ENCODE measurements around the gene TNFAIP1. TPM values are rescaled to one million over a fixed set of nuclear protein-coding genes. Genes with fewer than 3 reads are reported as not detected.

The TNFAIP1 gene
- total and polyA plus RNA-seq, 9 donors = 21.7 to 37.3 (median 33.1) TPM

DNA sequence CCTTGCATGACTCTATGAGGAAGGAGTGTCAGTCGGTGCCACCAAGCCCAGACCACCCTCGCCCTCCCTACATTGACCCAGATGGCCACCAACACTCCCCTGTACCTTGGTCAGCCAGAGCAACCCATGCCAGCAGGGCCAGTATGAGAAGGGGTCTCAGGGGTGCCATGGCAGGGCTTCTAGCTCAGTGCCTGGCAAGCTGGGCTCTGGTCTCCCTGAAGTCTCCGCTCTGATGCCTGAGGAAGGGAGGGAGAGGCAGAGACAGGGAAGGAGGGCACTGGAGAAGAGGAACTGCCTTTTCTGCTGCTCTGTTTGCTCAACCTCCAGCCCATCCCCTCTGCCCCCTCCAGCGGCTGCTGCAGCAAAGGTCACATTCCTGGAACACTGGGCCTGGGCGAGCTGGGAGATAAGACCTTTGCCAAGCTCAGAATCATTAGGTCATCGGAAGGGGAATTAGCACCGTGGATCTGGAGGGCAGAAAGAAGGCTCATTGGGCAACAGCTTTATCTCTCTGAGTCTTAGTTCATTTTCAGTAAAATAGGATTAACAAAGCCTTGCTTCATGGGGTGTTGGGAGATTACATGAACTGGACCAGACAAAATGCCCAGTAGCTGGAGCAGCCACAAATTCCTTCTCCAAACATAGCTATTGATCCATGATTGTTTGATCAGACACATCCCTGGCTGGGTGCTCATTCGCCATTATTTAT, 34.6 kb downstream of the TNFAIP1 start, which contains the start of gene VTN:
VTN (minus strand) TSS at position 273 of the 709 bp plus-strand sequence; CDS start at position 169, 104 bp downstream.
- DNase-seq = no peak
- H3K36me3 ChIP-seq (ENCODE audit: control insufficient read depth, insufficient read depth, low read length) = peaks cover 2% of the 10 kb centered on the region
- peak within 1 kb of the TSS; percentile 6 for H3K4me3 ChIP-seq (ENCODE audit: low read length)
- WGBS (ENCODE audit: insufficient coverage) = 7% methylated on average over 3 of the region's 8 CpGs
- H3K27ac ChIP-seq (ENCODE audit: low read length) = peak within 1 kb of the TSS; percentile 44
- H3K27me3 ChIP-seq (ENCODE audit: control insufficient read depth, insufficient read depth, low read length) = peaks cover 5% of the 10 kb centered on the region
- no peaks in the 10 kb centered on the region for H3K9me3 ChIP-seq (replicated peaks; ENCODE audit: control insufficient read depth, low read depth, low read length)
- H3K4me1 ChIP-seq (ENCODE audit: control insufficient read depth, insufficient read depth, low read length) = peaks cover 24% of the 10 kb centered on the region

DNA sequence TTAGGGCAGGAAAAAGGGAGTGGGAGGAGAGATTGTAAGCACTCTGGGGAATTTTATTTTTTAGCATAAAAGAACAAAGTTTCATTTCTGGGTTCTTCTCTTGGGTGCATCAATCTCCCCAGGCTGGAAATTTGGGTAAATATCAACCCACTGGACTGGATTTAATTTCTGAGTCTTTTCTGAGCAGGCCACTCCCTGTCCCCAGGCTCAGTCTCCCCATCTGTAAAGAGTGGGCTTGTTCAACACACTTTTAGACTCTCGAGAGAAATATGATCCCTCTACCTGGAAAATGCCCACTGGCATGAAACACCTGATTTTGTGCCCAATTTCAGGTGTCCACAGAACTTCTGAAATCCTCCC, 35.2 kb downstream of the TNFAIP1 start:
- H3K9me3 ChIP-seq (replicated peaks; ENCODE audit: control insufficient read depth, low read depth, low read length) = no peaks in the 10 kb centered on the region
- H3K4me3 ChIP-seq (ENCODE audit: low read length) = no peak overlapping the region
- H3K27ac ChIP-seq (ENCODE audit: low read length) = peak overlapping the region; percentile 44
- no peaks in the 10 kb centered on the region for H3K36me3 ChIP-seq (ENCODE audit: control insufficient read depth, insufficient read depth, low read length)
- H3K27me3 ChIP-seq (ENCODE audit: control insufficient read depth, insufficient read depth, low read length) = peaks cover 5% of the 10 kb centered on the region
- WGBS (ENCODE audit: insufficient coverage) = 71% methylated on average over 1 of the region's 1 CpG
- no peak for DNase-seq
- H3K4me1 ChIP-seq (ENCODE audit: control insufficient read depth, insufficient read depth, low read length) = peaks cover 24% of the 10 kb centered on the region

GRCh38 chr17:28371245-28372202, 36.0 kb downstream of the TNFAIP1 start, which contains the start of gene SARM1:
SARM1 (plus strand) TSS chr17:28371694; CDS start chr17:28372033, 339 bp downstream.
- Histone ChIP-seq H3K9me3 (replicated peaks; ENCODE audit: control insufficient read depth, low read depth, low read length) (no peaks in the 10 kb centered on the region), H3K27me3 (ENCODE audit: control insufficient read depth, insufficient read depth, low read length) (peaks cover 5% of the 10 kb centered on the region), H3K4me1 (ENCODE audit: control insufficient read depth, insufficient read depth, low read length) (peaks cover 24% of the 10 kb centered on the region), H3K36me3 (ENCODE audit: control insufficient read depth, insufficient read depth, low read length) (no peaks in the 10 kb centered on the region), H3K4me3 (ENCODE audit: low read length) (peak within 1 kb of the TSS; percentile 61), H3K27ac (ENCODE audit: low read length) (peak within 1 kb of the TSS; percentile 75)
- WGBS (ENCODE audit: insufficient coverage) = under 1% methylated on average over 59 of the region's 80 CpGs
- DNase-seq = peak; percentile 89

- peak; percentile 33 for DNase-seq
- peaks cover 24% of the 10 kb centered on the region for H3K4me1 ChIP-seq (ENCODE audit: control insufficient read depth, insufficient read depth, low read length)
- H3K27me3 ChIP-seq (ENCODE audit: control insufficient read depth, insufficient read depth, low read length) = peaks cover 5% of the 10 kb centered on the region
- H3K27ac ChIP-seq (ENCODE audit: low read length) = no peak overlapping the region
- H3K9me3 ChIP-seq (replicated peaks; ENCODE audit: control insufficient read depth, low read depth, low read length) = no peaks in the 10 kb centered on the region
- 6% methylated on average over 46 of the region's 53 CpGs for WGBS (ENCODE audit: insufficient coverage)
- no peaks in the 10 kb centered on the region for H3K36me3 ChIP-seq (ENCODE audit: control insufficient read depth, insufficient read depth, low read length)
- peak overlapping the region; percentile 27 for H3K4me3 ChIP-seq (ENCODE audit: low read length)
Observed at GRCh38 chr17:28372203-28372944, 36.8 kb downstream of the TNFAIP1 start.

GRCh38 chr17:28372945-28373274, 37.3 kb downstream of the TNFAIP1 start:
- H3K27me3 ChIP-seq (ENCODE audit: control insufficient read depth, insufficient read depth, low read length) = peaks cover 5% of the 10 kb centered on the region
- no peak overlapping the region for H3K4me3 ChIP-seq (ENCODE audit: low read length)
- WGBS (ENCODE audit: insufficient coverage) = no CpG with 5 or more reads among the region's 6 CpGs
- no peak overlapping the region for H3K27ac ChIP-seq (ENCODE audit: low read length)
- H3K4me1 ChIP-seq (ENCODE audit: control insufficient read depth, insufficient read depth, low read length) = peaks cover 24% of the 10 kb centered on the region
- no peak for DNase-seq
- H3K36me3 ChIP-seq (ENCODE audit: control insufficient read depth, insufficient read depth, low read length) = no peaks in the 10 kb centered on the region
- H3K9me3 ChIP-seq (replicated peaks; ENCODE audit: control insufficient read depth, low read depth, low read length) = no peaks in the 10 kb centered on the region

- Histone ChIP-seq H3K4me1 (ENCODE audit: control insufficient read depth, insufficient read depth, low read length) (peaks cover 9% of the 10 kb centered on the region), H3K27ac (ENCODE audit: low read length) (no peak overlapping the region), H3K4me3 (ENCODE audit: low read length) (no peak overlapping the region), H3K9me3 (replicated peaks; ENCODE audit: control insufficient read depth, low read depth, low read length) (no peaks in the 10 kb centered on the region), H3K36me3 (ENCODE audit: control insufficient read depth, insufficient read depth, low read length) (no peaks in the 10 kb centered on the region), H3K27me3 (ENCODE audit: control insufficient read depth, insufficient read depth, low read length) (peaks cover 40% of the 10 kb centered on the region)
- DNase-seq = no peak
- 86% methylated on average over 6 of the region's 10 CpGs for WGBS (ENCODE audit: insufficient coverage)
Observed at GRCh38 chr17:28379814-28380801, 44.5 kb downstream of the TNFAIP1 start.

DNA sequence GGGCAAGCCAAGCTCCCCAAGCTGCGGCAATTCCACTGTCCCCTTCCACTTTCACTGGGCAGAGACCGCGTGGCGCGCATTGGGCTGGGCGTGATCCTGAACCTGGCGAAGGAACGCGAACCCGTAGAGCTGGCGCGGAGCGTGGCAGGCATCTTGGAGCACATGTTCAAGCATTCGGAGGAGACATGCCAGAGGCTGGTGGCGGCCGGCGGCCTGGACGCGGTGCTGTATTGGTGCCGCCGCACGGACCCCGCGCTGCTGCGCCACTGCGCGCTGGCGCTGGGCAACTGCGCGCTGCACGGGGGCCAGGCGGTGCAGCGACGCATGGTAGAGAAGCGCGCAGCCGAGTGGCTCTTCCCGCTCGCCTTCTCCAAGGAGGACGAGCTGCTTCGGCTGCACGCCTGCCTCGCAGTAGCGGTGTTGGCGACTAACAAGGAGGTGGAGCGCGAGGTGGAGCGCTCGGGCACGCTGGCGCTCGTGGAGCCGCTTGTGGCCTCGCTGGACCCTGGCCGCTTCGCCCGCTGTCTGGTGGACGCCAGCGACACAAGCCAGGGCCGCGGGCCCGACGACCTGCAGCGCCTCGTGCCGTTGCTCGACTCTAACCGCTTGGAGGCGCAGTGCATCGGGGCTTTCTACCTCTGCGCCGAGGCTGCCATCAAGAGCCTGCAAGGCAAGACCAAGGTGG, 45.7 kb downstream of the TNFAIP1 start:
- H3K27me3 ChIP-seq (ENCODE audit: control insufficient read depth, insufficient read depth, low read length) = peaks cover 40% of the 10 kb centered on the region
- H3K4me3 ChIP-seq (ENCODE audit: low read length) = no peak overlapping the region
- no peaks in the 10 kb centered on the region for H3K9me3 ChIP-seq (replicated peaks; ENCODE audit: control insufficient read depth, low read depth, low read length)
- H3K4me1 ChIP-seq (ENCODE audit: control insufficient read depth, insufficient read depth, low read length) = peaks cover 9% of the 10 kb centered on the region
- DNase-seq = no peak
- 11% methylated on average over 69 of the region's 72 CpGs for WGBS (ENCODE audit: insufficient coverage)
- H3K27ac ChIP-seq (ENCODE audit: low read length) = no peak overlapping the region
- no peaks in the 10 kb centered on the region for H3K36me3 ChIP-seq (ENCODE audit: control insufficient read depth, insufficient read depth, low read length)

GRCh38 chr17:28384281-28385036, 48.9 kb downstream of the TNFAIP1 start:
- no peaks in the 10 kb centered on the region for H3K9me3 ChIP-seq (replicated peaks; ENCODE audit: control insufficient read depth, low read depth, low read length)
- H3K4me3 ChIP-seq (ENCODE audit: low read length) = peak overlapping the region; percentile 24
- no peak overlapping the region for H3K27ac ChIP-seq (ENCODE audit: low read length)
- WGBS (ENCODE audit: insufficient coverage) = 12% methylated on average over 53 of the region's 56 CpGs
- DNase-seq = no peak
- H3K4me1 ChIP-seq (ENCODE audit: control insufficient read depth, insufficient read depth, low read length) = peaks cover 9% of the 10 kb centered on the region
- peaks cover 40% of the 10 kb centered on the region for H3K27me3 ChIP-seq (ENCODE audit: control insufficient read depth, insufficient read depth, low read length)
- peaks cover 18% of the 10 kb centered on the region for H3K36me3 ChIP-seq (ENCODE audit: control insufficient read depth, insufficient read depth, low read length)
